Lung (tissue), 12 donors: Measurements from ENCODE around the gene C1orf185. TPM values are rescaled to one million over a fixed set of nuclear protein-coding genes. Genes with fewer than 3 reads are reported as not detected.

Source experiments
- ATAC-seq: fragments of 200-7000 bp; cut with Tn5 transposase; one replicate; pipeline ENCODE4 v1.9.1; 2020; ENCODE audit warnings: moderate number of reproducible peaks; ENCODE audit not compliant: insufficient read depth, low FRiP score
- DNase-seq, 3 donors: peaks; one replicate each; pipeline ENCODE4 v3.0.0-alpha.2; 2013 to 2017
- H3K27ac ChIP-seq, 2 donors: one replicate each; pipeline ENCODE4 v1.5.1; 2013; ENCODE audit warnings: mild to moderate bottlenecking in 2 of 2, moderate library complexity in 2 of 2, control low read depth in 1 of 2, inconsistent platforms in 1 of 2, low read depth in 1 of 2, low read length in 1 of 2
- H3K27me3 ChIP-seq, 3 donors: one replicate each; pipeline ENCODE4 v1.5.1; 2013; ENCODE audit warnings: low read length in 2 of 3; ENCODE audit not compliant: control insufficient read depth in 3 of 3, insufficient read depth in 3 of 3
- H3K36me3 ChIP-seq, 4 donors: one replicate each; pipeline ENCODE4 v1.5.1; 2013; ENCODE audit warnings: low read length in 4 of 4, mild to moderate bottlenecking in 1 of 4, moderate library complexity in 1 of 4; ENCODE audit not compliant: control insufficient read depth in 4 of 4, insufficient read depth in 4 of 4
- H3K4me1 ChIP-seq, 5 donors: one replicate each; pipeline ENCODE4 v1.5.1; 2013; ENCODE audit warnings: low read length in 5 of 5, mild to moderate bottlenecking in 2 of 5, moderate library complexity in 1 of 5; ENCODE audit not compliant: control insufficient read depth in 5 of 5, insufficient read depth in 5 of 5
- H3K4me3 ChIP-seq: one replicate; pipeline ENCODE4 v1.5.1; 2013; ENCODE audit warnings: mild to moderate bottlenecking, control low read depth, moderate library complexity
- H3K9ac ChIP-seq, 2 donors: one replicate each; pipeline ENCODE4 v1.5.1; 2013; ENCODE audit warnings: low read length in 2 of 2, control low read depth in 1 of 2; ENCODE audit not compliant: insufficient read depth in 1 of 2
- H3K9me3 ChIP-seq, 4 donors: one replicate each; pipeline ENCODE4 v1.5.1; 2013; ENCODE audit warnings: low read length in 3 of 4, mild to moderate bottlenecking in 1 of 4, moderate library complexity in 1 of 4; ENCODE audit not compliant: control insufficient read depth in 4 of 4, insufficient read depth in 3 of 4
- whole genome bisulfite sequencing, 2 donors: extraction: QIAGEN DNeasy Blood & Tissue Kit; methylation state at CpG; one replicate each; pipeline ENCODE4 v1.1.7; 2013; 5-methylcytosine and 5-hydroxymethylcytosine counted together
- polyA plus RNA-seq, 2 donors: library from polyadenylated mRNA; stranded (reverse); fragments of 200-250 nt; gene quantifications; one replicate each; pipeline ENCODE4 v1.2.1, GENCODE V29; 2013
- total RNA-seq, 2 donors: library from RNA; depleted of rRNA in 1 of 2; stranded (reverse); fragments of >200 nt in 1 of 2; gene quantifications; one replicate each; pipeline ENCODE4 v1.2.1, GENCODE V29; 2014 to 2021
- TF ChIP-seq, protein P1 (sequence below): IDR thresholded peaks from 2 replicates; pipeline ENCODE4 v1.5.1; 2012; ENCODE audit warnings: mild to moderate bottlenecking; ENCODE audit errors: control extremely low read depth, extremely low read depth
- donor health status: control.
- donor health status: control.
- donor health status: Bipolar disorder and iron deficiency.
- donor health status: healthy.
- donor health status: DM: yes; HTN: yes; CAD: no.

C1orf185 gene
- total and polyA plus RNA-seq, 4 donors, result not detected

DNA sequence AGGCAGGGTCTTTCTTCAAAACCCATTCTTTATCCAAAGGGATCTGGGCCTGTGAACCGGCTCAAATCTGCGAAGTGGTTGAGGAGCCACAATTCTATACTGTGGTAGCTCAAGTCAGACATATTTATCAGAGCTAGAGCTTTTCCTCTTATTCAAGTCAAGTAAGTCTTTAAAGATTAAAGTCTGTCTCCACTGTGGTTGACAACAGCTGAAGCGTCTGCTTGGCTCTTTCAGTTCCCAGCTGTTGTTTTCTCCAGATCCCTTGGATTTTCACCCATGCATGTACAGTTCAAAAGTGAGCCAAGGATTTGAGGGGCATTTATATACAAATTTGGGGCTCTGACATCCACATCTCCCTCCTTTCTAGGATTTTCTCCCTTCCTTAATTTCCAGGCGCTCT is 66.9 kb downstream of the C1orf185 start:
- 89 to 95% methylated on average over 4 of the region's 4 CpGs for WGBS, 2 donors
- Histone ChIP-seq H3K4me1 (no peaks in the 10 kb centered on the region), H3K4me3 (no peak overlapping the region), H3K27me3 (no peaks in the 10 kb centered on the region), H3K36me3 (no peaks in the 10 kb centered on the region), H3K9ac (no peak overlapping the region), H3K27ac (no peak overlapping the region), H3K9me3 (peaks cover 0 to 4% (median 0%) of the 10 kb centered on the region in 4 donors)
- TF ChIP-seq, protein P1, sequence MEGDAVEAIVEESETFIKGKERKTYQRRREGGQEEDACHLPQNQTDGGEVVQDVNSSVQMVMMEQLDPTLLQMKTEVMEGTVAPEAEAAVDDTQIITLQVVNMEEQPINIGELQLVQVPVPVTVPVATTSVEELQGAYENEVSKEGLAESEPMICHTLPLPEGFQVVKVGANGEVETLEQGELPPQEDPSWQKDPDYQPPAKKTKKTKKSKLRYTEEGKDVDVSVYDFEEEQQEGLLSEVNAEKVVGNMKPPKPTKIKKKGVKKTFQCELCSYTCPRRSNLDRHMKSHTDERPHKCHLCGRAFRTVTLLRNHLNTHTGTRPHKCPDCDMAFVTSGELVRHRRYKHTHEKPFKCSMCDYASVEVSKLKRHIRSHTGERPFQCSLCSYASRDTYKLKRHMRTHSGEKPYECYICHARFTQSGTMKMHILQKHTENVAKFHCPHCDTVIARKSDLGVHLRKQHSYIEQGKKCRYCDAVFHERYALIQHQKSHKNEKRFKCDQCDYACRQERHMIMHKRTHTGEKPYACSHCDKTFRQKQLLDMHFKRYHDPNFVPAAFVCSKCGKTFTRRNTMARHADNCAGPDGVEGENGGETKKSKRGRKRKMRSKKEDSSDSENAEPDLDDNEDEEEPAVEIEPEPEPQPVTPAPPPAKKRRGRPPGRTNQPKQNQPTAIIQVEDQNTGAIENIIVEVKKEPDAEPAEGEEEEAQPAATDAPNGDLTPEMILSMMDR, result no peak
- DNase-seq (no peak), ATAC-seq (no peak)

DNA sequence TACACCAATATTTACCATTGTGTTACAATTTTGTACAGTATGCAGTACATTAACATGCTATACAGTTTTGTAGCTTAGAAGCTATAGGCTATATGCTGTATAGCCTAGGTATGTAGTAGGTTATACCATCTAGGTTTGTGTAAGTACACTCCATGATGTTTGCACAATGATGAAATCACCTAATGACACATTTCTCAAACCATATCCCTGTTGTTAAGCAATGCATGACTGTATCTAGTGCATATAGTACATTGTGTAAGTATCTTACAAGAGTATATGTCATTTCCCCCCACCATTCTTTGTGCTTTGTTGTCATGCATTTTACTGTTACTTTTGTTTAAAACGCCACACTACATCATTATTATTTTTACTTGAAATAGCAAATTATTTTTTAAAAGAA is 68.3 kb downstream of the C1orf185 start:
- DNase-seq (no peak), ATAC-seq (no peak)
- no peaks in the 10 kb centered on the region for H3K36me3 ChIP-seq
- peaks cover 0 to 4% (median 0%) of the 10 kb centered on the region in 4 donors for H3K9me3 ChIP-seq
- no peak overlapping the region for H3K9ac ChIP-seq
- TF ChIP-seq, protein P1, result no peak
- no peak overlapping the region for H3K27ac ChIP-seq
- 56 to 72% methylated on average over 1 of the region's 1 CpG for WGBS, 2 donors
- H3K27me3 ChIP-seq, result peaks cover 0 to 2% (median 0%) of the 10 kb centered on the region in 3 donors
- no peaks in the 10 kb centered on the region for H3K4me1 ChIP-seq
- H3K4me3 ChIP-seq, result no peak overlapping the region

DNA sequence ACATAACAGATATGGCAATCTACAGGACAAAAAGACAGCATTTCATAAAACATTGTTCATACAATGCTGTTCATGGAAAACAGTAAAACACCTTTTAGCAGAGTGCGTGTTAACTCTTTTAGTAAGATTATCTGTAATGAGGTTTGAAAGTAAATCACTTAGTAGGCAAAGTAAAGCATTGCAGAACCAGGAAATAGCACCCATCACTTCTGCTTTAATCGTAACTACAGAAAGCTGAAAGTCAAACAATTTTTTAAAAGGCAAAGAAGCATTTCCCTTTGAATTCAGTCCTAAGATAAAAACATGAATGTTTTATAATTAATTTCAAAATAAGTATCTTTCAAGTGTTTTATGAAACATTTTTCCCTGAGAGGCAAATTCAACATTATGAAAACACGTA is 70.8 kb downstream of the C1orf185 start:
- no peak overlapping the region for H3K9ac ChIP-seq
- peaks cover 0 to 2% (median 0%) of the 10 kb centered on the region in 3 donors for H3K27me3 ChIP-seq

More for the DNA sequence above, 70.8 kb downstream of the C1orf185 start:
- Histone ChIP-seq H3K27ac (no peak overlapping the region), H3K9me3 (peaks cover 0 to 4% (median 0%) of the 10 kb centered on the region in 4 donors), H3K4me1 (no peaks in the 10 kb centered on the region), H3K36me3 (no peaks in the 10 kb centered on the region), H3K4me3 (no peak overlapping the region)
- DNase-seq, result no peak
- TF ChIP-seq, protein P1, result no peak
- no peak for ATAC-seq
- WGBS, 2 donors, result 60 to 69% methylated on average over 3 of the region's 3 CpGs
